WTC11 (cell line): ENCODE measurements around the gene DDN. TPM values are rescaled to one million over a fixed set of nuclear protein-coding genes. Genes with fewer than 3 reads are reported as not detected.

Experiments
- ATAC-seq: fragments of 200-7000 bp; cut with Tn5 transposase; 2 replicates; pipeline ENCODE4 v1.10.0; 2021; ENCODE audit warnings: mild to moderate bottlenecking, moderate library complexity
- CTCF ChIA-PET: fragments of 300-600 bp; sonication (Branson Sonifier 250); formaldehyde crosslinking; loops from one replicate; lab custom pipeline; 2021; ENCODE audit warnings: antibody characterized with exemption; lab: Charles Lee
- POLR2A ChIA-PET: fragments of 350-600 bp; sonication (Branson Sonifier 250); formaldehyde crosslinking; loops from one replicate; lab custom pipeline; 2021; ENCODE audit warnings: antibody characterized with exemption; lab: Charles Lee
- DNase-seq: peaks from one replicate; pipeline ENCODE4 v3.0.0; 2021; ENCODE audit warnings: low spot score
- H3K27ac Mint-ChIP-seq: 2 replicates; pipeline ENCODE4 v1.8.0; 2021; ENCODE audit warnings: mixed read lengths
- H3K27me3 Mint-ChIP-seq: 2 replicates; pipeline ENCODE4 v1.8.0; 2021; ENCODE audit warnings: low read depth, mild to moderate bottlenecking, moderate library complexity, mixed read lengths
- H3K36me3 Mint-ChIP-seq: 2 replicates; pipeline ENCODE4 v1.8.0; 2021; ENCODE audit warnings: mixed read lengths
- H3K4me1 Mint-ChIP-seq: 2 replicates; pipeline ENCODE4 v1.8.0; 2022; ENCODE audit warnings: mixed read lengths
- H3K4me3 Mint-ChIP-seq: 2 replicates; pipeline ENCODE4 v1.8.0; 2021; ENCODE audit warnings: mild to moderate bottlenecking, moderate library complexity, mixed read lengths
- H3K9me3 Mint-ChIP-seq: 2 replicates; pipeline ENCODE4 v1.8.0; 2021; ENCODE audit warnings: mixed read lengths
- ETV6 ChIP-seq: sonication (generic); formaldehyde crosslinking; IDR thresholded peaks from 2 replicates; pipeline ENCODE4 v1.8.1; 2022; ENCODE audit warnings: mild to moderate bottlenecking, missing genetic modification reagents
- GABPB1 ChIP-seq: sonication (generic); formaldehyde crosslinking; IDR thresholded peaks from 2 replicates; pipeline ENCODE4 v1.8.1; 2023; ENCODE audit warnings: mild to moderate bottlenecking, missing genetic modification reagents
- GRHL2 ChIP-seq: fragments of 250-450 bp; sonication (Bioruptor Pico); IDR thresholded peaks from 2 replicates; pipeline ENCODE4 v1.8.0; 2022; ENCODE audit warnings: mild to moderate bottlenecking, moderate library complexity; ENCODE audit not compliant: insufficient replicate concordance, severe bottlenecking
- IRF2 ChIP-seq: sonication (generic); formaldehyde crosslinking; IDR thresholded peaks from 2 replicates; pipeline ENCODE4 v1.8.0; 2022; ENCODE audit warnings: low read depth, missing genetic modification reagents, borderline replicate concordance
- JUN ChIP-seq: sonication (generic); formaldehyde crosslinking; IDR thresholded peaks from 2 replicates; pipeline ENCODE4 v1.8.0; 2023; ENCODE audit warnings: mild to moderate bottlenecking, missing genetic modification reagents
- NR2C2 ChIP-seq: sonication (generic); formaldehyde crosslinking; IDR thresholded peaks from 2 replicates; pipeline ENCODE4 v1.8.0; 2022; ENCODE audit warnings: mild to moderate bottlenecking, missing genetic modification reagents
- SMAD3 ChIP-seq: sonication (generic); formaldehyde crosslinking; IDR thresholded peaks from 2 replicates; pipeline ENCODE4 v1.8.0; 2022; ENCODE audit warnings: missing genetic modification reagents, mild to moderate bottlenecking, borderline replicate concordance
- SMAD4 ChIP-seq: sonication (generic); formaldehyde crosslinking; IDR thresholded peaks from 2 replicates; pipeline ENCODE4 v1.8.0; 2022; ENCODE audit warnings: mild to moderate bottlenecking, missing genetic modification reagents
- TEAD1 ChIP-seq: sonication (generic); formaldehyde crosslinking; IDR thresholded peaks from 2 replicates; pipeline ENCODE4 v1.8.0; 2022; ENCODE audit warnings: mild to moderate bottlenecking, missing genetic modification reagents
- TEAD4 ChIP-seq: sonication (generic); formaldehyde crosslinking; IDR thresholded peaks from 2 replicates; pipeline ENCODE4 v1.8.0; 2022; ENCODE audit warnings: mild to moderate bottlenecking, missing genetic modification reagents
- ZBTB21 ChIP-seq: sonication (generic); formaldehyde crosslinking; IDR thresholded peaks from 2 replicates; pipeline ENCODE4 v1.8.1; 2023; ENCODE audit warnings: mild to moderate bottlenecking, missing genetic modification reagents, borderline replicate concordance
- ZNF121 ChIP-seq: sonication (generic); formaldehyde crosslinking; IDR thresholded peaks from 2 replicates; pipeline ENCODE4 v1.8.0; 2023; ENCODE audit warnings: missing genetic modification reagents
- ZNF138 ChIP-seq: sonication (generic); formaldehyde crosslinking; conservative IDR thresholded peaks from 2 replicates; pipeline ENCODE4 v1.8.1; 2022; ENCODE audit warnings: mild to moderate bottlenecking, moderate library complexity, missing genetic modification reagents
- ZNF416 ChIP-seq: fragments of 250-450 bp; sonication (Bioruptor Pico); IDR thresholded peaks from 2 replicates; pipeline ENCODE4 v1.9.0; 2021; ENCODE audit warnings: mild to moderate bottlenecking, inconsistent platforms
- total RNA-seq: library from RNA; stranded (reverse); gene quantifications from 3 replicates; pipeline ENCODE4 v1.2.3, GENCODE V29; 2021
- TF ChIP-seq, protein P1 (sequence below): sonication (generic); formaldehyde crosslinking; IDR thresholded peaks from 2 replicates; pipeline ENCODE4 v1.8.0; 2023; ENCODE audit warnings: missing genetic modification reagents, mild to moderate bottlenecking, borderline replicate concordance
- TF ChIP-seq, protein P2 (sequence below): sonication (generic); formaldehyde crosslinking; IDR thresholded peaks from 2 replicates; pipeline ENCODE4 v1.8.0; 2022; ENCODE audit warnings: mild to moderate bottlenecking, missing genetic modification reagents
- TF ChIP-seq, protein P3 (sequence below): fragments of 250-450 bp; sonication (Bioruptor Pico); conservative IDR thresholded peaks from 2 replicates; pipeline ENCODE4 v1.9.0; 2021; ENCODE audit warnings: mild to moderate bottlenecking
- TF ChIP-seq, protein P4 (sequence below): fragments of 250-450 bp; sonication (Bioruptor Pico); IDR thresholded peaks from 2 replicates; pipeline ENCODE4 v1.9.0; 2021; ENCODE audit warnings: mild to moderate bottlenecking
- TF ChIP-seq, protein P5 (sequence below): fragments of 250-450 bp; sonication (Bioruptor Pico); IDR thresholded peaks from 2 replicates; pipeline ENCODE4 v1.9.0; 2021; ENCODE audit warnings: moderate library complexity, mild to moderate bottlenecking, inconsistent platforms, borderline replicate concordance
- TF ChIP-seq, protein P6 (sequence below): sonication (generic); formaldehyde crosslinking; conservative IDR thresholded peaks from 2 replicates; pipeline ENCODE4 v1.8.1; 2022; ENCODE audit warnings: mild to moderate bottlenecking, missing genetic modification reagents
- TF ChIP-seq, protein P7 (sequence below): sonication (generic); formaldehyde crosslinking; IDR thresholded peaks from 2 replicates; pipeline ENCODE4 v1.8.1; 2022; ENCODE audit warnings: mild to moderate bottlenecking, moderate library complexity, missing genetic modification reagents
- TF ChIP-seq, protein P8 (sequence below): sonication (generic); formaldehyde crosslinking; conservative IDR thresholded peaks from 2 replicates; pipeline ENCODE4 v1.8.1; 2023; ENCODE audit warnings: mild to moderate bottlenecking, low read depth, missing genetic modification reagents, moderate library complexity

The DDN gene
- total RNA-seq, 1 experiment from 2014 or later = 0.33 TPM

DNA sequence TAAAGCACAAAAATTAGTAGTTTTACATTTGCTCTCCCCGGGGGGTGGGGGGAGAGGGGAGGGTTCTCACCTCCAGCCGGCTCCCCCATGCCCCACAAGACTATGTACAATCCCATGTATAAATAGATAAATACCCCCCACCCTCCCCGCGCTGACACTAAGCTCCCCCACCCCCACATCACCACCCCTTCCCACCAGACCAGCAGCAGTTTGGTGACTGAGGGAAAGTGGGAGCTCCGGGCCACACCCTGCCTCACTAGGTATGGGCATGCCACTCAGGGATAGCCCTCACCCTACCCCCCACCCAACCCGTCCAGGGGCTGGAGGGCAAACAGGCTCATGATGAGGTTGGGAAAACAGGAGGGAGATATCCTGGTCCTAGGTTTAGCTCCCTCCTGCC, 21.3 kb upstream of the DDN start (continued):
- TF ChIP-seq, protein P1, sequence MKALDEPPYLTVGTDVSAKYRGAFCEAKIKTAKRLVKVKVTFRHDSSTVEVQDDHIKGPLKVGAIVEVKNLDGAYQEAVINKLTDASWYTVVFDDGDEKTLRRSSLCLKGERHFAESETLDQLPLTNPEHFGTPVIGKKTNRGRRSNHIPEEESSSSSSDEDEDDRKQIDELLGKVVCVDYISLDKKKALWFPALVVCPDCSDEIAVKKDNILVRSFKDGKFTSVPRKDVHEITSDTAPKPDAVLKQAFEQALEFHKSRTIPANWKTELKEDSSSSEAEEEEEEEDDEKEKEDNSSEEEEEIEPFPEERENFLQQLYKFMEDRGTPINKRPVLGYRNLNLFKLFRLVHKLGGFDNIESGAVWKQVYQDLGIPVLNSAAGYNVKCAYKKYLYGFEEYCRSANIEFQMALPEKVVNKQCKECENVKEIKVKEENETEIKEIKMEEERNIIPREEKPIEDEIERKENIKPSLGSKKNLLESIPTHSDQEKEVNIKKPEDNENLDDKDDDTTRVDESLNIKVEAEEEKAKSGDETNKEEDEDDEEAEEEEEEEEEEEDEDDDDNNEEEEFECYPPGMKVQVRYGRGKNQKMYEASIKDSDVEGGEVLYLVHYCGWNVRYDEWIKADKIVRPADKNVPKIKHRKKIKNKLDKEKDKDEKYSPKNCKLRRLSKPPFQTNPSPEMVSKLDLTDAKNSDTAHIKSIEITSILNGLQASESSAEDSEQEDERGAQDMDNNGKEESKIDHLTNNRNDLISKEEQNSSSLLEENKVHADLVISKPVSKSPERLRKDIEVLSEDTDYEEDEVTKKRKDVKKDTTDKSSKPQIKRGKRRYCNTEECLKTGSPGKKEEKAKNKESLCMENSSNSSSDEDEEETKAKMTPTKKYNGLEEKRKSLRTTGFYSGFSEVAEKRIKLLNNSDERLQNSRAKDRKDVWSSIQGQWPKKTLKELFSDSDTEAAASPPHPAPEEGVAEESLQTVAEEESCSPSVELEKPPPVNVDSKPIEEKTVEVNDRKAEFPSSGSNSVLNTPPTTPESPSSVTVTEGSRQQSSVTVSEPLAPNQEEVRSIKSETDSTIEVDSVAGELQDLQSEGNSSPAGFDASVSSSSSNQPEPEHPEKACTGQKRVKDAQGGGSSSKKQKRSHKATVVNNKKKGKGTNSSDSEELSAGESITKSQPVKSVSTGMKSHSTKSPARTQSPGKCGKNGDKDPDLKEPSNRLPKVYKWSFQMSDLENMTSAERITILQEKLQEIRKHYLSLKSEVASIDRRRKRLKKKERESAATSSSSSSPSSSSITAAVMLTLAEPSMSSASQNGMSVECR (CRISPR knock-in tag) = no peak
- TF ChIP-seq ZNF121 (CRISPR knock-in tag) = no peak

DNA sequence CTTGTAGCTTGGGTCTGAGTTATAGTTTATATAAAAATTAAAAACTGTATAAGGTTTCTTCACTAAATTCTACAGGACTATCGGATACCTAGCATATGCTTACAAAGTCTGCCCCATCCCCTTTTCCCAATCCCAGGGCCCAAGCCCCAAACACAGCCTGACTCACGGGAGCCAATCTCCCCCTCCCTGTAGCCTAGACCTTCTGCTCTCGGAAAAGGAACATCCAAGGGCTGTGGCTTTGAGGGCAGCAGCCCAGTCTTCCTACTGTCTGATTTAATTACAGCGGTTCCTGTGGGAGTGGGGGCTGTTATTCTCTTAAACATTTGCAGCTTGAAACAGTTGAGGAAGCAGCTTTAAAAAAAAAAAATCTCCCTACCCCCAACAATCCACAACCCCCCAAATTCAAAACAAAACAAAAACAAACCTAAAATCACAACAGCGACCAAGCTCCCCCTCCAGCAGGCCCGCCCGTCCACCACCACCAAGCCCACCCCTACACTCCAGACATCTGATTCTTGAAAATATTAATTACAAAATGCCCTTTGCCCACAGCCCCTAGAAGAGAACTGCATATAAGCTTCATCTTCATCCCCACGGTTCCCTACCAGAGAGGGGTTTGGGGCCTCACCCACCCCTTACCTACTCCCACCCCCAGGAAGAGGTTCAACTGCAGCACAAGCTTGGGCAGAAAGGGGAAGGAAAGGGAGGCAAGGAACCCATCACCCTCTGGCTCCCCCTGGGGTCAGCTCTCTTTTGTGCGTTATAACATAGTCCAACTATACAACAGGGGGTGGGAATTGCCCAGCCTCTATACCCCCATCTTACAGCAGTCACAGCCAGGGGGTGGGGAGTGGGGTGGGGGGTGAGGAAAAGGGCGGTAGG, 20.5 kb upstream of the DDN start:
- Mint-ChIP-seq H3K27ac (peak overlapping the region; percentile 92), H3K4me1 (peaks cover 16% of the 10 kb centered on the region), H3K36me3 (peaks cover 21% of the 10 kb centered on the region), H3K4me3 (peak overlapping the region; percentile 91), H3K27me3 (peaks cover 6% of the 10 kb centered on the region), H3K9me3 (no peaks in the 10 kb centered on the region)
- ATAC-seq (peak; percentile 10), DNase-seq (peak; percentile 58)
- ChIA-PET CTCF (interaction anchor here (0.6 to 4.1 kb wide), 34 partner anchors 8 to 820 kb away, joined by 3 to 98 read pairs (median 5); partner anchors contain the start of genes DDN, DDX23, FKBP11 and RHEBL1), POLR2A (interaction anchor here (0.5 to 1.5 kb wide), 7 partner anchors 11 to 722 kb away, joined by 3 to 7 read pairs (median 4); partner anchors contain the start of genes ARF3 and RHEBL1)
- TF ChIP-seq GRHL2 (CRISPR knock-in tag) (no peak), SMAD4 (CRISPR knock-in tag) (no peak), ZNF138 (CRISPR knock-in tag) (no peak), NR2C2 (CRISPR knock-in tag) (no peak), ETV6 (CRISPR knock-in tag) (no peak), TEAD1 (no peak), ZNF416 (CRISPR knock-in tag) (no peak), JUN (no peak), GABPB1 (CRISPR knock-in tag) (no peak), ZBTB21 (CRISPR knock-in tag) (no peak), IRF2 (no peak), TEAD4 (CRISPR knock-in tag) (no peak), SMAD3 (CRISPR knock-in tag) (no peak)
- TF ChIP-seq, protein P2, sequence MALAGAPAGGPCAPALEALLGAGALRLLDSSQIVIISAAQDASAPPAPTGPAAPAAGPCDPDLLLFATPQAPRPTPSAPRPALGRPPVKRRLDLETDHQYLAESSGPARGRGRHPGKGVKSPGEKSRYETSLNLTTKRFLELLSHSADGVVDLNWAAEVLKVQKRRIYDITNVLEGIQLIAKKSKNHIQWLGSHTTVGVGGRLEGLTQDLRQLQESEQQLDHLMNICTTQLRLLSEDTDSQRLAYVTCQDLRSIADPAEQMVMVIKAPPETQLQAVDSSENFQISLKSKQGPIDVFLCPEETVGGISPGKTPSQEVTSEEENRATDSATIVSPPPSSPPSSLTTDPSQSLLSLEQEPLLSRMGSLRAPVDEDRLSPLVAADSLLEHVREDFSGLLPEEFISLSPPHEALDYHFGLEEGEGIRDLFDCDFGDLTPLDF (CRISPR knock-in tag) = no peak
- TF ChIP-seq, protein P3, sequence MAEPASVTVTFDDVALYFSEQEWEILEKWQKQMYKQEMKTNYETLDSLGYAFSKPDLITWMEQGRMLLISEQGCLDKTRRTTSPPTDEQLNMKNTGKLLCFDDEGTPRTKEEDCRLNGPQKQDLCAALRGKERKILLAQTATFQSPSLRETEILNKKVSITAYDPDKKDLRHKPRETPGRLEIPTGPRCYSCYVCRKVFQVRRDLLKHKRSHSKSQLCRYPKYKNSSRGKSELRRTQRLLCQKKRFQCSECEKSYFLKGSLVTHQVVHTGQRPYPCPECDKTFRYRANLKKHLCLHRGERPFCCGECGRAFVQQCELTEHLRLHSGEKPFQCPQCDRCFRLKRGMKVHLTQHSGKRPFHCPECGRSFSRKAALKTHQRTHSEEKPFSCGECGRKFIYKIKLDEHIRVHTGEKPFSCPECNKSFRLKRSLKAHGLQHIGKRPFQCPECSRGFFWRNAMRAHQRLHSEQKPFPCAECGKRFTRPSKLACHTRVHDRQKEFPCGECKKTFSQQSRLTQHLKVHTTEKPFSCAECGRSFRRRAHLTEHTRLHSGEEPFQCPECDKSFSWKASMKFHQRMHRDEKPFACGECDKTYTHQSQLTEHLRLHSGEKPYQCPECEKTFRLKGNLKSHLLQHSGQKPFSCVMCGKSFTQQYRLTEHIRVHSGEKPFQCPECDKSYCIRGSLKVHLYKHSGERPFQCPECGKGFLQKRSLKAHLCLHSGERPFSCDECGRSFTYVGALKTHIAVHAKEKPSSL = no peak
- TF ChIP-seq, protein P4, sequence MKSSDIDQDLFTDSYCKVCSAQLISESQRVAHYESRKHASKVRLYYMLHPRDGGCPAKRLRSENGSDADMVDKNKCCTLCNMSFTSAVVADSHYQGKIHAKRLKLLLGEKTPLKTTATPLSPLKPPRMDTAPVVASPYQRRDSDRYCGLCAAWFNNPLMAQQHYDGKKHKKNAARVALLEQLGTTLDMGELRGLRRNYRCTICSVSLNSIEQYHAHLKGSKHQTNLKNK (CRISPR knock-in tag) = no peak
- TF ChIP-seq, protein P5, sequence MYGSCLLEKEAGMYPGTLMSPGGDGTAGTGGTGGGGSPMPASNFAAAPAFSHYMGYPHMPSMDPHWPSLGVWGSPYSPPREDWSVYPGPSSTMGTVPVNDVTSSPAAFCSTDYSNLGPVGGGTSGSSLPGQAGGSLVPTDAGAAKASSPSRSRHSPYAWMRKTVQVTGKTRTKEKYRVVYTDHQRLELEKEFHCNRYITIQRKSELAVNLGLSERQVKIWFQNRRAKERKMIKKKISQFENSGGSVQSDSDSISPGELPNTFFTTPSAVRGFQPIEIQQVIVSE (CRISPR knock-in tag) = no peak
- TF ChIP-seq, protein P6, sequence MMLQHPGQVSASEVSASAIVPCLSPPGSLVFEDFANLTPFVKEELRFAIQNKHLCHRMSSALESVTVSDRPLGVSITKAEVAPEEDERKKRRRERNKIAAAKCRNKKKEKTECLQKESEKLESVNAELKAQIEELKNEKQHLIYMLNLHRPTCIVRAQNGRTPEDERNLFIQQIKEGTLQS (CRISPR knock-in tag) = no peak
- TF ChIP-seq, protein P7, sequence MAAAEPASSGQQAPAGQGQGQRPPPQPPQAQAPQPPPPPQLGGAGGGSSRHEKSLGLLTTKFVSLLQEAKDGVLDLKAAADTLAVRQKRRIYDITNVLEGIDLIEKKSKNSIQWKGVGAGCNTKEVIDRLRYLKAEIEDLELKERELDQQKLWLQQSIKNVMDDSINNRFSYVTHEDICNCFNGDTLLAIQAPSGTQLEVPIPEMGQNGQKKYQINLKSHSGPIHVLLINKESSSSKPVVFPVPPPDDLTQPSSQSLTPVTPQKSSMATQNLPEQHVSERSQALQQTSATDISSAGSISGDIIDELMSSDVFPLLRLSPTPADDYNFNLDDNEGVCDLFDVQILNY (CRISPR knock-in tag) = no peak
- TF ChIP-seq, protein P8, sequence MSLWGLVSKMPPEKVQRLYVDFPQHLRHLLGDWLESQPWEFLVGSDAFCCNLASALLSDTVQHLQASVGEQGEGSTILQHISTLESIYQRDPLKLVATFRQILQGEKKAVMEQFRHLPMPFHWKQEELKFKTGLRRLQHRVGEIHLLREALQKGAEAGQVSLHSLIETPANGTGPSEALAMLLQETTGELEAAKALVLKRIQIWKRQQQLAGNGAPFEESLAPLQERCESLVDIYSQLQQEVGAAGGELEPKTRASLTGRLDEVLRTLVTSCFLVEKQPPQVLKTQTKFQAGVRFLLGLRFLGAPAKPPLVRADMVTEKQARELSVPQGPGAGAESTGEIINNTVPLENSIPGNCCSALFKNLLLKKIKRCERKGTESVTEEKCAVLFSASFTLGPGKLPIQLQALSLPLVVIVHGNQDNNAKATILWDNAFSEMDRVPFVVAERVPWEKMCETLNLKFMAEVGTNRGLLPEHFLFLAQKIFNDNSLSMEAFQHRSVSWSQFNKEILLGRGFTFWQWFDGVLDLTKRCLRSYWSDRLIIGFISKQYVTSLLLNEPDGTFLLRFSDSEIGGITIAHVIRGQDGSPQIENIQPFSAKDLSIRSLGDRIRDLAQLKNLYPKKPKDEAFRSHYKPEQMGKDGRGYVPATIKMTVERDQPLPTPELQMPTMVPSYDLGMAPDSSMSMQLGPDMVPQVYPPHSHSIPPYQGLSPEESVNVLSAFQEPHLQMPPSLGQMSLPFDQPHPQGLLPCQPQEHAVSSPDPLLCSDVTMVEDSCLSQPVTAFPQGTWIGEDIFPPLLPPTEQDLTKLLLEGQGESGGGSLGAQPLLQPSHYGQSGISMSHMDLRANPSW (CRISPR knock-in tag) = no peak
